Neural progenitor cell (in vitro differentiated cells): ENCODE data around the gene SPATA3. TPM values are rescaled to one million over a fixed set of nuclear protein-coding genes. Genes with fewer than 3 reads are reported as not detected.
A peak's percentile ranks its signal among the peaks of the same experiment; 100 is the strongest.

Experiments used
- DNase-seq: peaks from one replicate; pipeline ENCODE4 v3.0.0-alpha.2; 2016; ENCODE audit warnings: low spot score
- H2AFZ ChIP-seq: fragments of 200-600 bp; sonication (generic); replicated peaks from 2 replicates; pipeline ENCODE4 v1.6.1; 2016; ENCODE audit warnings: antibody characterized with exemption
- H3F3A ChIP-seq: fragments of 200-600 bp; sonication (generic); 2 replicates; pipeline ENCODE4 v1.6.1; 2016; ENCODE audit warnings: antibody characterized with exemption, low read depth
- H3K27ac ChIP-seq: fragments of 200-600 bp; sonication (generic); 2 replicates; pipeline ENCODE4 v1.5.1; 2016; ENCODE audit warnings: mild to moderate bottlenecking
- H3K27me3 ChIP-seq: fragments of 200-600 bp; sonication (generic); 2 replicates; pipeline ENCODE4 v1.6.1; 2016; ENCODE audit warnings: mild to moderate bottlenecking, moderate library complexity
- H3K36me3 ChIP-seq: fragments of 200-600 bp; sonication (generic); 2 replicates; pipeline ENCODE4 v1.5.1; 2016
- H3K4me1 ChIP-seq: fragments of 200-600 bp; sonication (generic); 2 replicates; pipeline ENCODE4 v1.6.1; 2016; ENCODE audit warnings: mixed run types
- H3K4me2 ChIP-seq: fragments of 200-600 bp; sonication (generic); 2 replicates; pipeline ENCODE4 v1.6.1; 2016
- H3K4me3 ChIP-seq: fragments of 200-600 bp; sonication (generic); 2 replicates; pipeline ENCODE4 v1.5.1; 2016
- H3K79me2 ChIP-seq: fragments of 200-600 bp; sonication (generic); 2 replicates; pipeline ENCODE4 v1.6.1; 2016; ENCODE audit warnings: low read depth
- H3K9ac ChIP-seq: fragments of 200-600 bp; sonication (generic); 2 replicates; pipeline ENCODE4 v1.6.1; 2016
- H3K9me3 ChIP-seq: fragments of 200-600 bp; sonication (generic); 2 replicates; pipeline ENCODE4 v1.5.1; 2016; ENCODE audit warnings: low read depth
- H4K20me1 ChIP-seq: fragments of 200-600 bp; sonication (generic); 2 replicates; pipeline ENCODE4 v1.6.1; 2016; ENCODE audit warnings: low read depth
- H3K27ac Mint-ChIP-seq: 3 replicates; pipeline ENCODE4 v1.8.0; 2021; ENCODE audit warnings: mixed read lengths
- H3K27me3 Mint-ChIP-seq: 2 replicates; pipeline ENCODE4 v1.8.0; 2022; ENCODE audit warnings: low read depth, mild to moderate bottlenecking, inconsistent platforms, moderate library complexity, mixed read lengths; ENCODE audit not compliant: insufficient read depth
- H3K36me3 Mint-ChIP-seq: 3 replicates; pipeline ENCODE4 v1.8.0; 2021; ENCODE audit warnings: mixed read lengths
- H3K4me1 Mint-ChIP-seq: 3 replicates; pipeline ENCODE4 v1.8.0; 2021; ENCODE audit warnings: mixed read lengths
- H3K4me3 Mint-ChIP-seq: 3 replicates; pipeline ENCODE4 v1.8.0; 2021; ENCODE audit warnings: mild to moderate bottlenecking, moderate library complexity, mixed read lengths
- H3K9me3 Mint-ChIP-seq: 3 replicates; pipeline ENCODE4 v1.8.0; 2020; ENCODE audit warnings: mixed read lengths
- CTCF ChIP-seq: fragments of 200-600 bp; sonication (generic); IDR thresholded peaks from 2 replicates; pipeline ENCODE4 v1.5.1; 2017; ENCODE audit warnings: antibody characterized with exemption, mild to moderate bottlenecking
- EZH2 ChIP-seq: fragments of 200-600 bp; sonication (generic); IDR thresholded peaks from 2 replicates; pipeline ENCODE4 v1.6.1; 2017; ENCODE audit warnings: antibody characterized with exemption, mild to moderate bottlenecking, moderate library complexity
- EZH2phosphoT487 ChIP-seq: fragments of 200-600 bp; sonication (generic); IDR thresholded peaks from 2 replicates; pipeline ENCODE4 v1.6.1; 2017; ENCODE audit warnings: antibody characterized with exemption
- total RNA-seq: library from RNA; depleted of rRNA; stranded (reverse); fragments of >200 nt; gene quantifications from 2 replicates; pipeline ENCODE4 v1.2.3, GENCODE V29; 2015; ENCODE audit warnings: low replicate concordance

SPATA3 gene
- total RNA-seq, 1 donor from 2014 or later = not detected

DNA sequence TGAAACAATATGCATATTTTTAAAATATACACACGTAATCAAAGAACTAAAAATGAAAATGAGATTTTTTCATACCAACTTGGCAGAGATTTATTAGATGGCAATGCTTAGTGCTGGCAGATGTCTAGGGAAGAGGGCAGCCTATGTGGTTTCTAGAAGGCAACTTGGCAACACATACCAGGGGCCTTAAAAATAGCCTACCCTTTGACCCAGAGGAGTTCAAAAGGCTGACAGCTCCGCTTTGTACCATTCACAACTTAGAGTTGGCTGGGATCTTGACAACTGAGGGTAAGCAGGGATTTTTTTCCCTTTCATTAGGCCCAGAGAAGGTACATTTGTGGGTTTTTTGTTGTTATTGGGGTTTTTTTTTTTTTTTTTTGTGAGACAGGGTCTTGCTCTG lies 44.5 kb upstream of the SPATA3 start:
- H3K27ac Mint-ChIP-seq = no peak overlapping the region
- Histone ChIP-seq H3K4me2 (no peak overlapping the region), H3K4me3 (no peak overlapping the region), H4K20me1 (no peaks in the 10 kb centered on the region), H3F3A (peaks cover 1% of the 10 kb centered on the region), H3K79me2 (no peaks in the 10 kb centered on the region), H3K9me3 (no peaks in the 10 kb centered on the region), H3K36me3 (no peaks in the 10 kb centered on the region), H3K9ac (no peak overlapping the region), H2AFZ (no peak overlapping the region), H3K4me1 (no peaks in the 10 kb centered on the region), H3K27me3 (peaks cover 4% of the 10 kb centered on the region), H3K27ac (no peak overlapping the region)
- no peak overlapping the region for H3K4me3 Mint-ChIP-seq
- H3K27me3 Mint-ChIP-seq = peaks cover 2% of the 10 kb centered on the region
- TF ChIP-seq CTCF (no peak), EZH2 (no peak), EZH2phosphoT487 (no peak)
- H3K4me1 Mint-ChIP-seq = no peaks in the 10 kb centered on the region
- H3K9me3 Mint-ChIP-seq = peaks cover 2% of the 10 kb centered on the region
- DNase-seq = no peak
- H3K36me3 Mint-ChIP-seq = no peaks in the 10 kb centered on the region

DNA sequence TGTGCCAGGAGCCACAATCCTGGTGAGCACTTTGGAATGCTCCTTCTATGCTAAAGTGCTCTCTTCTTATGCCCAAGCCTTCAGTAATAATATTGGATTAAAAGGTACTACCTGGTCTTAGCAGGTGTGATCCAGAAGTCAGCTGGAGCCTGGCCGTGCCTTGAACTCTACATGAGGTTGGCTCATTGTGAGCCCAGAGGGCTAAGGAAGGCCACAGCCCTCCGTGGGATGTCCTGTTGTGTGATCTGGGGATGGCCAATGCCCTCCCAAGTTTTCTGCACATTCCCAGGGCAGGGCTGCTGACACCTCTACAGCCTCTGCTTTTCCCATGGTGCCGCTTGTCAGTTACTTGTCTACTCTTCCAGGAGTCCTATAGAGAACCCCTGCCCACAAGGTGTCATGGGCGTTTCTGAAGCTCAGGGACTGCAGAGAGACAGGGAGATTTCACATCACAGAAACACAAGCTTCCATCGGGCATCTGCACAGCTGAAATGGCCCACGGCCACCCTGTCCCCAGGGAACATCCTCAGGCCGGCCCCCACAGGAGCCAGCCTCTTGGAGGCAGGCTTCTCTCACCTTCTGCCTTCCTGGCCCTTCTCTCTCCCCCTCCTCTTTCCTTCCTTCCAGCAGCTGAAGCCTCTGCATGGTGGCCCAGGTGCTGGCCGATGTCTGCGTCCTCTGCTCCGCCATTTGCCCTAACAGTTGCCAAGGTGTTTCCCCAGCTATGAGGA lies 43.5 kb upstream of the SPATA3 start:
- H3K4me2 ChIP-seq = no peak overlapping the region
- Mint-ChIP-seq H3K4me1 (peaks cover 6% of the 10 kb centered on the region), H3K36me3 (no peaks in the 10 kb centered on the region), H3K27me3 (peaks cover 4% of the 10 kb centered on the region), H3K9me3 (peaks cover 2% of the 10 kb centered on the region), H3K27ac (no peak overlapping the region), H3K4me3 (no peak overlapping the region)
- H3F3A ChIP-seq = peaks cover 9% of the 10 kb centered on the region
- TF ChIP-seq EZH2phosphoT487 = no peak
- no peak for TF ChIP-seq CTCF
- TF ChIP-seq EZH2 = no peak
- no peak for DNase-seq
- peaks cover 6% of the 10 kb centered on the region for H3K4me1 ChIP-seq
- no peaks in the 10 kb centered on the region for H3K9me3 ChIP-seq
- no peak overlapping the region for H2AFZ ChIP-seq
- H3K27ac ChIP-seq = no peak overlapping the region
- H3K79me2 ChIP-seq = no peaks in the 10 kb centered on the region
- no peak overlapping the region for H3K4me3 ChIP-seq
- no peaks in the 10 kb centered on the region for H4K20me1 ChIP-seq
- no peaks in the 10 kb centered on the region for H3K36me3 ChIP-seq
- no peak overlapping the region for H3K9ac ChIP-seq
- H3K27me3 ChIP-seq = peaks cover 14% of the 10 kb centered on the region

GRCh38 chr2:230953845-230954244 lies 42.1 kb upstream of the SPATA3 start:
- Histone ChIP-seq H3K9ac (no peak overlapping the region), H3K9me3 (no peaks in the 10 kb centered on the region), H3F3A (peaks cover 13% of the 10 kb centered on the region), H3K4me1 (peaks cover 10% of the 10 kb centered on the region), H3K4me2 (no peak overlapping the region), H3K36me3 (no peaks in the 10 kb centered on the region), H3K4me3 (no peak overlapping the region), H4K20me1 (no peaks in the 10 kb centered on the region), H2AFZ (no peak overlapping the region), H3K27me3 (peaks cover 29% of the 10 kb centered on the region), H3K27ac (no peak overlapping the region), H3K79me2 (no peaks in the 10 kb centered on the region)
- peaks cover 2% of the 10 kb centered on the region for H3K9me3 Mint-ChIP-seq
- H3K36me3 Mint-ChIP-seq = no peaks in the 10 kb centered on the region
- DNase-seq = no peak
- peak overlapping the region; percentile 31 for H3K27ac Mint-ChIP-seq
- H3K27me3 Mint-ChIP-seq = peaks cover 7% of the 10 kb centered on the region
- H3K4me1 Mint-ChIP-seq = peaks cover 18% of the 10 kb centered on the region
- no peak overlapping the region for H3K4me3 Mint-ChIP-seq
- TF ChIP-seq EZH2 = no peak
- no peak for TF ChIP-seq EZH2phosphoT487
- no peak for TF ChIP-seq CTCF
